IMR-90 (cell line): ENCODE data around the gene QRFP. TPM values are rescaled to one million over a fixed set of nuclear protein-coding genes. Genes with fewer than 3 reads are reported as not detected.

ENCODE experiments used
- ATAC-seq: fragments of 200-7000 bp; cut with Tn5 transposase; 2 replicates; pipeline ENCODE4 v1.9.1; 2020; ENCODE audit warnings: low read depth, mild to moderate bottlenecking, moderate library complexity
- BruUV-seq: library from RNA; stranded (reverse); fragments of 400-500 nt; replicated peaks from 2 replicates; lab custom pipeline; 2021; lab: Mats Ljungman, UMichigan
- CTCF ChIA-PET: fragments of 300-600 bp; formaldehyde crosslinking; extraction: SDS; loops from one replicate; lab custom pipeline; 2021; ENCODE audit warnings: antibody characterized with exemption; lab: Yijun Ruan, JAX
- POLR2A ChIA-PET: fragments of 300-600 bp; sonication (Branson Sonifier 250); formaldehyde crosslinking; loops from one replicate; lab custom pipeline; 2022; ENCODE audit warnings: antibody characterized with exemption; ENCODE audit not compliant: unreplicated experiment; lab: Charles Lee
- DNase-seq: peaks from one replicate; pipeline ENCODE4 v3.0.0; 2013
- H2AFZ ChIP-seq: replicated peaks from 2 replicates; pipeline ENCODE3; 2013; ENCODE audit warnings: low read length, mild to moderate bottlenecking; ENCODE audit not compliant: poor library complexity
- H2AK5ac ChIP-seq: 2 replicates; pipeline ENCODE4 v1.6.1; 2013; ENCODE audit warnings: low read depth, low read length, inconsistent platforms
- H2AK9ac ChIP-seq: replicated peaks from 2 replicates; pipeline ENCODE3; 2013; ENCODE audit warnings: mild to moderate bottlenecking, low read depth, low read length, moderate library complexity; ENCODE audit not compliant: poor library complexity
- H2BK120ac ChIP-seq: 2 replicates; pipeline ENCODE4 v1.6.1; 2013; ENCODE audit warnings: low read depth, low read length, inconsistent platforms
- H2BK15ac ChIP-seq: 3 replicates; pipeline ENCODE4 v1.6.1; 2013; ENCODE audit warnings: low read depth, low read length, inconsistent platforms
- H2BK20ac ChIP-seq: 2 replicates; pipeline ENCODE4 v1.6.1; 2013; ENCODE audit warnings: low read depth, mild to moderate bottlenecking, inconsistent platforms, low read length, moderate library complexity
- H2BK5ac ChIP-seq: 2 replicates; pipeline ENCODE4 v1.6.1; 2013; ENCODE audit warnings: mild to moderate bottlenecking, low read depth, low read length, inconsistent platforms; ENCODE audit not compliant: poor library complexity, severe bottlenecking
- H3K14ac ChIP-seq: replicated peaks from 2 replicates; pipeline ENCODE4 v1.6.1; 2013; ENCODE audit warnings: low read depth, low read length, inconsistent platforms
- H3K18ac ChIP-seq: 2 replicates; pipeline ENCODE4 v1.6.1; 2013; ENCODE audit warnings: low read depth, low read length, control low read depth
- H3K23ac ChIP-seq: 2 replicates; pipeline ENCODE4 v1.6.1; 2013; ENCODE audit warnings: low read depth, low read length, inconsistent platforms
- H3K27ac ChIP-seq: 2 replicates; pipeline ENCODE4 v1.5.1; 2013; ENCODE audit warnings: mild to moderate bottlenecking, control low read depth, low read length; ENCODE audit not compliant: insufficient read depth
- H3K27me3 ChIP-seq: 2 replicates; pipeline ENCODE4 v1.6.1; 2013; ENCODE audit warnings: low read length; ENCODE audit not compliant: control insufficient read depth, insufficient read depth
- H3K36me3 ChIP-seq: 2 replicates; pipeline ENCODE4 v1.6.1; 2013; ENCODE audit warnings: low read length, mixed read lengths; ENCODE audit not compliant: control insufficient read depth, insufficient read depth
- H3K4ac ChIP-seq: 2 replicates; pipeline ENCODE4 v1.6.1; 2013; ENCODE audit warnings: low read depth, low read length, inconsistent platforms
- H3K4me1 ChIP-seq: 2 replicates; pipeline ENCODE4 v1.6.1; 2013; ENCODE audit warnings: low read length, mixed read lengths; ENCODE audit not compliant: control insufficient read depth, insufficient read depth
- H3K4me2 ChIP-seq: 2 replicates; pipeline ENCODE4 v1.6.1; 2013; ENCODE audit warnings: low read depth, mild to moderate bottlenecking, control low read depth, low read length, moderate library complexity
- H3K4me3 ChIP-seq: 2 replicates; pipeline ENCODE4 v1.5.1; 2013; ENCODE audit warnings: low read depth, mild to moderate bottlenecking, control low read depth, low read length, moderate library complexity; ENCODE audit not compliant: insufficient read depth
- H3K56ac ChIP-seq: 2 replicates; pipeline ENCODE4 v1.6.1; 2013; ENCODE audit warnings: low read length, inconsistent platforms; ENCODE audit not compliant: insufficient read depth; ENCODE audit errors: extremely low read depth
- H3K79me1 ChIP-seq, 2 experiments: 2 replicates each; pipeline ENCODE4 v1.6.1; 2013; ENCODE audit warnings: low read length in 2 of 2, inconsistent platforms in 1 of 2, low read depth in 1 of 2
- H3K9ac ChIP-seq: 2 replicates; pipeline ENCODE4 v1.6.1; 2013; ENCODE audit warnings: low read depth, low read length, control low read depth
- H3K9me1 ChIP-seq: 2 replicates; pipeline ENCODE4 v1.6.1; 2013; ENCODE audit warnings: low read length, inconsistent platforms; ENCODE audit not compliant: insufficient read depth
- H3K9me3 ChIP-seq: 2 replicates; pipeline ENCODE4 v1.6.1; 2013; ENCODE audit warnings: low read length; ENCODE audit not compliant: control insufficient read depth, insufficient read depth
- H4K20me1 ChIP-seq: 2 replicates; pipeline ENCODE4 v1.6.1; 2013; ENCODE audit warnings: low read length, inconsistent platforms; ENCODE audit not compliant: insufficient read depth
- H4K5ac ChIP-seq: 2 replicates; pipeline ENCODE4 v1.6.1; 2013; ENCODE audit warnings: mild to moderate bottlenecking, low read depth, low read length, control low read depth
- H4K8ac ChIP-seq, 2 experiments: 2 replicates each; pipeline ENCODE4 v1.6.1; 2013; ENCODE audit warnings: low read depth in 2 of 2, low read length in 2 of 2, control low read depth in 1 of 2, inconsistent platforms in 1 of 2
- H4K91ac ChIP-seq: 2 replicates; pipeline ENCODE4 v1.6.1; 2013; ENCODE audit warnings: low read depth, low read length, inconsistent platforms; ENCODE audit not compliant: insufficient read depth
- CEBPB ChIP-seq: IDR thresholded peaks from 2 replicates; pipeline ENCODE4 v1.6.1; 2012; ENCODE audit warnings: low read depth, low read length, improper control_type of control experiment
- WGBS, 2 experiments: methylation state at CpG; one replicate each; pipeline versions ENCODE4 v1.1.5 to v1.1.7; 2013; ENCODE audit warnings: missing lambda C conversion rate in 2 of 2; ENCODE audit not compliant: insufficient read length in 1 of 2; ENCODE audit errors: extremely low coverage in 2 of 2; 5-methylcytosine and 5-hydroxymethylcytosine counted together
- dilution Hi-C: fragments of 300-500 bp; cut with HindIII; formaldehyde crosslinking; loops from one replicate; pipeline ENCODE4 v1.14.3; 2018; ENCODE audit warnings: low sequenced_read_pairs; ENCODE audit not compliant: unreplicated experiment
- in situ Hi-C: fragments of 300-500 bp; cut with MboI; formaldehyde crosslinking; loops from 3 replicates; pipeline ENCODE4 v1.14.3; 2019; ENCODE audit warnings: low sequenced_read_pairs, inconsistent platforms, mixed read lengths
- intact Hi-C: fragments of 100-400 bp; cut with micrococcal nuclease; formaldehyde crosslinking; loops from 2 replicates; pipeline ENCODE4 v1.10.0; 2022
- polyA plus RNA-seq, 3 experiments: library from polyadenylated mRNA; depleted of rRNA; stranded (reverse); fragments of >200 nt; gene quantifications; 2 replicates each; pipeline ENCODE4 v1.2.3, GENCODE V29; 2012; ENCODE audit warnings: low replicate concordance in 1 of 3
- total RNA-seq: library from RNA; depleted of rRNA; stranded (reverse); fragments of >200 nt; gene quantifications from 2 replicates; pipeline ENCODE4 v1.2.3, GENCODE V29; 2012
- TF ChIP-seq, protein P1 (sequence below): fragments of 150-350 bp; IDR thresholded peaks from 2 replicates; pipeline ENCODE4 v1.6.1; 2016; ENCODE audit warnings: low read depth, mild to moderate bottlenecking, low read length, moderate library complexity, borderline replicate concordance

The QRFP gene
- total and polyA plus RNA-seq, 2 of the 4 experiments (the other 2 are of a cell fraction): not detected

GRCh38 chr9:130921300-130921988 lies 24.8 kb upstream of the QRFP start:
- no peak overlapping the region for H2AK9ac ChIP-seq
- ChIA-PET CTCF (no interaction called here), POLR2A (no interaction called here)
- H2BK15ac ChIP-seq: no peak overlapping the region
- H3K4me1 ChIP-seq: no peaks in the 10 kb centered on the region
- H3K4ac ChIP-seq: no peak overlapping the region
- no peak overlapping the region for H3K18ac ChIP-seq
- no peaks in the 10 kb centered on the region for H3K9me1 ChIP-seq
- no peak overlapping the region for H2AK5ac ChIP-seq
- no peak overlapping the region for H4K91ac ChIP-seq
- H3K14ac ChIP-seq: no peak overlapping the region
- H2BK120ac ChIP-seq: no peak overlapping the region
- DNase-seq: no peak
- H3K79me1 ChIP-seq: no peaks in the 10 kb centered on the region
- no peak overlapping the region for H3K56ac ChIP-seq
- no peaks in the 10 kb centered on the region for H3K9me3 ChIP-seq
- no peak overlapping the region for H3K4me2 ChIP-seq
- dilution Hi-C loops: no loop called here
- 60% methylated on average over 19 of the region's 29 CpGs; no CpG with 5 or more reads in 1 of the 2 experiments for WGBS, 2 experiments
- no peak overlapping the region for H3K9ac ChIP-seq
- TF ChIP-seq, protein P1, sequence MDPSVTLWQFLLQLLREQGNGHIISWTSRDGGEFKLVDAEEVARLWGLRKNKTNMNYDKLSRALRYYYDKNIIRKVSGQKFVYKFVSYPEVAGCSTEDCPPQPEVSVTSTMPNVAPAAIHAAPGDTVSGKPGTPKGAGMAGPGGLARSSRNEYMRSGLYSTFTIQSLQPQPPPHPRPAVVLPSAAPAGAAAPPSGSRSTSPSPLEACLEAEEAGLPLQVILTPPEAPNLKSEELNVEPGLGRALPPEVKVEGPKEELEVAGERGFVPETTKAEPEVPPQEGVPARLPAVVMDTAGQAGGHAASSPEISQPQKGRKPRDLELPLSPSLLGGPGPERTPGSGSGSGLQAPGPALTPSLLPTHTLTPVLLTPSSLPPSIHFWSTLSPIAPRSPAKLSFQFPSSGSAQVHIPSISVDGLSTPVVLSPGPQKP: no peak
- no peak for TF ChIP-seq CEBPB
- no peaks in the 10 kb centered on the region for H3K36me3 ChIP-seq
- H3K27ac ChIP-seq: no peak overlapping the region
- in situ Hi-C loops: no loop called here
- no peak overlapping the region for H3K4me3 ChIP-seq
- H3K23ac ChIP-seq: no peak overlapping the region
- H2BK20ac ChIP-seq: no peak overlapping the region
- H2BK5ac ChIP-seq: no peak overlapping the region
- H4K20me1 ChIP-seq: no peaks in the 10 kb centered on the region
- no peak overlapping the region for H2AFZ ChIP-seq
- H4K5ac ChIP-seq: no peak overlapping the region
- BruUV-seq: no TSS peak
- intact Hi-C loops: no loop called here
- H3K27me3 ChIP-seq: no peaks in the 10 kb centered on the region
- no peak for ATAC-seq
- no peak overlapping the region for H4K8ac ChIP-seq
